Cortex of kidney (tissue), 1 donor: ENCODE results near the gene LIG1.
"Not testable (repeated sequence)": the region's sequence is repeated elsewhere in the genome, so short reads cannot be mapped to it uniquely, and the experiment has no call there.

Experiments
- DNase-seq: peaks from one replicate; lab custom pipeline; 2025; lab: John Stamatoyannopoulos, UW

The LIG1 gene

DNA sequence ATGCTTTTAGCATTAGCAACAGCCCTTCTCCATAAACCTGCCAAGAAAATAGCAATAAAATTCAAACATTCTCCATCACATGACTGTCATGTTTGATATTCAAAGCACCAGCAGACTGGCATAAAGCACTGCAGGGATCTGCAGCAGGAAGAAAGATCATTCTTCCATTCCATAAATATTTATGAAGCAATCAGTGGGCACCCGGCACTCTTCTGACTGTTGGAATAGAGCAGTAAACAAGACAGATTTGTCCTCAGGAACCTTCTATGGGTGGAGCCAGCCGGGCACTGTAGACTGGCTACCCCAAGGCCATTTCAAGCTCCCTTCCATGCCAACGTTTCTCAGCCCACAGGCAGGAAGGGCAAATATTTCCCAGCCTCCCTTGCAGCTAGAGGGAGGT is 85.1 kb downstream of the LIG1 start:
- no peak for DNase-seq

DNA sequence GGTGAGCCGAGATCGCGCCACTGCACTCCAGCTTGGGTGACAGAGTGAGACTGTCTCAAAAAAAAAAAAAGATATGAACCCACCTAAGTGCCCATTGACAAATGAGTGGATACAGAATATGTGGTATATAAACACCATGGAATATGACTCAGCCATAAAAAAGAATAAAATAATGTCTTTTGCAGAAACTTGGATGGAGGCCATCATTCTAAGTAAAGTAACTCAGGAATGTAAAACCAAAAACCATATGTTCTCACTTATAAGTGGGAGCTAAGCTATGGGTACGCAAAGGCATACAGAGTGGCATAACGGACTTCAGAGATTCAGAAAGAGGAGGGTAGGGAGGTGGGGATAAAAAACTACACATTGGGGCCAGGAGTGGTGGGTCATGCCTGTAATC is 89.0 kb downstream of the LIG1 start:
- no peak for DNase-seq

DNA sequence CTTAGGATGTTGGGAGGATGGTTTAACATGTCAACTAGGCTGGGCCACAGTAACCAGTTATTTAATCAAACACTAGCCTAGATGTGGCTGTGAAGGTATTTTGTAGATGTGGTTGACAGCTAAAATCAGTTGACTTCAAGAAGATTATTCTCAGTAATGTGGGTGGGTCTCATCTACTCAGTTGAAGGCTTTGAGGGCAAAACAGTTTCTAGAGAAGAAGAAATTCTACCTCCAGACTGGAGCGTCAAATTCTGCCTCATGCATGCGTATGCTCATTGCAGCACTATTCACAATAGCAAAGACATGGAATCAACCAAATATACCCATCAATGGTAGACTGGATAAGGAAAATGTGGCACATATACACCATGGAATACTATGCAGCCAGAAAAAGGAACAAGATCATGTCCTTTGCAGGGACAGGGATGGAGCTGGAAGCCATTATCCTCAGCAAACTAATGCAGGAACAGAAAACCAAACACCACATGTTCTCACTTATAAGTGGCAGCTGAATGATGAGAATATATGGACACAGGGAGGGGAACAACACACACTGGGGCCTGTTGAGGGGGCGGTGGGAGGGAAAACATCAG is 99.9 kb downstream of the LIG1 start:
- not testable (repeated sequence) for DNase-seq

DNA sequence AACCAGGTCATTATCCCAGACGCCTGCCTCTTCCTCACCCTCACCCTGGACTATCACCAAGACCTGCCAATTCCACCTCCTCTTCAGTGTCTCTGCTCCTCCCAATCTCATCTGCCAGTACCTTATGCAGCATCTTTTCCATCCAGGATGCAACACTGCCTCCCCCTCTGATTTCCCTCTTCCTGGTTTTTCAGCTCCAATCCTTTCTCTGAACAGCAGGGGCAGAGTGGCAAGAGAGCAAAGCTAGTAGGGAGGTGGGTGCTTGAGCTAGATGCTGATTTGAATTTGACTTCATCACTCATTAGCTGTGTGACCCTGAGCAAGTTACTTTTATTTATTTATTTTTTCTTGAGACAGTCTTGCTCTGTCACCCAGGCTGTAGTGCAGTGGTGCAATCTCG is 100.7 kb downstream of the LIG1 start:
- no peak for DNase-seq
